ENCODE results near the gene LYZL6.

Gene LYZL6

DNA sequence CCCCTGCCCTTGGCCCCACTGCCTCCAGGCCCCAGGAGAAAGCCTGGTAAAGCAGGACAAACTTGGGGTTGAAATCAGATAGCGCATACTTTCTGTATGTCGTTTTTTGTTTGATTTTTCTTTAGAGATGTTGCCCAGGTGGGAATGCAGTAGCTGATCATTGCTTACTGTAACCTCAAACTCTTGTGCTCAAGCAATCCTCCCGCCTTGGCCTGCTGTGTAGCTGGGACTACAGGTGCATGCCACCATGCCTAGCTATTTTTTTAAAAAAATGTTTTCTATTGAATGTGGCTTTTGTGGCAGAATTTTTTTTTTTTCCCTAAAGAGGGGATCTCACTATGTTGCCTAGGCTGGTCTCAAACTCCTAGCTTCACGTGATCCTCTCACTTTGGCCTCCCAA, 52.2 kb downstream of the LYZL6 start:
- Mint-ChIP-seq H3K9me3 (no peaks in the 10 kb centered on the region), H3K27ac (peak overlapping the region; percentile 31), H3K27me3 (no peaks in the 10 kb centered on the region), H3K4me3 (no peak overlapping the region), H3K36me3 (ENCODE audit: low read depth) (no peaks in the 10 kb centered on the region), H3K4me1 (ENCODE audit: low read depth) (peaks cover 68% of the 10 kb centered on the region)
- DNase-seq = no peak

DNA sequence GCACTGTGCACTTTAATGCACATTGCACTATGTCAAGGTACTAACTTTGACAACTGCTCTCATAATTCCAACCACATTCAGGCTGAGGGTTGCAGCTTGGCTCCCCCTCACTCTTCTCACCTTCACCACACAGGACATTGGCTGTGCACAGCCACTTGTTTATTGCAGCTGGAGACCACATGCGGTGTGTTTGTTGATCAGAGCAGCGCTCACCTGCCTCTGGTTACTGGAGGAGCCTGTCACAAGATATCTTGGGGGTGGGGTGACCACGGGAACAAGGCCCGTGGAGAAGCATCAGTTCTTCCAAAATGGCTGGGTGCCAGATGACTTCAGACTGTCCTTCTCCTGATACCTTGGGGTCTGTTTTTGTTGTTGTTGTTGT, 52.7 kb downstream of the LYZL6 start:
- peaks cover 63% of the 10 kb centered on the region for H3K4me1 Mint-ChIP-seq (ENCODE audit: low read depth)
- no peaks in the 10 kb centered on the region for H3K27me3 Mint-ChIP-seq
- no peak overlapping the region for H3K4me3 Mint-ChIP-seq
- peak overlapping the region; percentile 31 for H3K27ac Mint-ChIP-seq
- H3K36me3 Mint-ChIP-seq (ENCODE audit: low read depth) = no peaks in the 10 kb centered on the region
- peak; percentile 48 for DNase-seq
- H3K9me3 Mint-ChIP-seq = no peaks in the 10 kb centered on the region

DNA sequence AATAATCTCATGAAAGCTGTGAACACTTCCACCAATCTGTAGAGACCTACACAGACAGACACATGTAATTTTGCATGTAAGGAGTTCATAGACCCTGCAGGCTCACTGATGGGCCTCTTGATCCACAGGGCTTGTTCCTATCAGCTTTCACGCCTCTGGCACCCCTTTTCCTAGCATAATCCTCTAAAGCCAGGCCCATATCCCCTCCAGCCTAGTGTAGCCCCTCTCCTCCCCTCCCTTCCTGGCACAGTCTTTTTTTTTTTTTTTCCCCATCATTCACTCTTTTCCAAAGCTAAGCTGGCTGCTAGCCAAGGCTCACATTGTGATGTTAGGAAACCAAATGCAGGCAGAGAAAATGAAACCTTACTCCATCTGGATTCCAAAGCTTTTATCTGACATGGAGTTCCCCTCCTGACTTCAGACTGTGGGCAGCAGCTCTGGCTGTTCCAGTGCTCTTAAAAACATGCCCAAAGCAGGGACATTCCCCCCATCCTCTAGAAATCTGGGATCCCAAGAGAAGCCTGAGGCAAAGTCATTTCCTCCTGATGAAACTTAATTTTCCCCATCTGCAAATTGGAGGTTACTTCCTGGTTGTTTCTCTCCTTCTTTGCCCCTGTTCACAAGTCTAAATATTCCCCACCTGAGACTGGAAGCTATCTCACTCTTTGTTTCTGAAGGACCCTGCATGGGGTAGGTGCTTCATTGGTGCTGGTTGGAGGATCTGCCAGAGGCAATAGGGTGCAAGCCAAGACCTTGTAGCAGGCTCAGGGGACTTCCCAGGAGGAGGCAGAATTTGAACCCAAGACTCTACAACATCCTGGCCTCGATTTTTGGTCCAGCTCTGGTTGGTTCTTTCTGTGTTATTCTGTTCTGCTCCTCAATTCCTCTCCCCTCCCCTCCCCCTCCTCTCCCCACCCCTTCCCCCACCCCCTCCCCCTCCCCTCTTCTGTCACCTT, 53.4 kb downstream of the LYZL6 start:
- no peak for DNase-seq
- Mint-ChIP-seq H3K27ac (no peak overlapping the region), H3K36me3 (ENCODE audit: low read depth) (no peaks in the 10 kb centered on the region), H3K9me3 (no peaks in the 10 kb centered on the region), H3K4me3 (no peak overlapping the region), H3K27me3 (no peaks in the 10 kb centered on the region), H3K4me1 (ENCODE audit: low read depth) (peaks cover 61% of the 10 kb centered on the region)

DNA sequence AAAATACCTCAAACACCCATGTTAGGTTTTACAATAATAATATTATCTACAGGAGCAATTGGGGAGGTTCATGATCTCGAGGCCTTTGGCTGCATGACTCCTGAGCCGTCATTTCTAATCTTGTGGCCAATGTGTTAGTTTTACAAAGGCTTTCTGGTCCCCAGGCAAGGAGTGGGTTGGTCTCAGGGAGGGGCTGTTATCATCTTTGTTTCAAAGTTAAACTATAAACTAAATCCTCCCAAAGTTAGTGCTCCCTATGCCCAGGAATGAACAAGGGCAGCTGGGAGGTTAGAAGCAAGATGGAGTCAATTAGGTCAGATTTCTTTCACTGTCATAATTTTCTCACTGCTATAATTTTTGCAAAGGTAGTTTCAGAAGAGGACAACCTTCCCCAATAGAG, 54.3 kb downstream of the LYZL6 start:
- H3K4me1 Mint-ChIP-seq (ENCODE audit: low read depth) = peaks cover 60% of the 10 kb centered on the region
- no peaks in the 10 kb centered on the region for H3K36me3 Mint-ChIP-seq (ENCODE audit: low read depth)
- no peak overlapping the region for H3K4me3 Mint-ChIP-seq
- H3K9me3 Mint-ChIP-seq = no peaks in the 10 kb centered on the region
- peak overlapping the region; percentile 66 for H3K27ac Mint-ChIP-seq
- no peaks in the 10 kb centered on the region for H3K27me3 Mint-ChIP-seq
- no peak for DNase-seq
